DMS 273 (cell line): Measurements from ENCODE around the gene LSAMP.
"Not testable (repeated sequence)": the region's sequence is repeated elsewhere in the genome, so short reads cannot be mapped to it uniquely, and the experiment has no call there.

Experiments
- DNase-seq: peaks from one replicate; lab custom pipeline; 2025; ENCODE audit not compliant: unreplicated experiment; lab: John Stamatoyannopoulos, UW

The LSAMP gene

DNA sequence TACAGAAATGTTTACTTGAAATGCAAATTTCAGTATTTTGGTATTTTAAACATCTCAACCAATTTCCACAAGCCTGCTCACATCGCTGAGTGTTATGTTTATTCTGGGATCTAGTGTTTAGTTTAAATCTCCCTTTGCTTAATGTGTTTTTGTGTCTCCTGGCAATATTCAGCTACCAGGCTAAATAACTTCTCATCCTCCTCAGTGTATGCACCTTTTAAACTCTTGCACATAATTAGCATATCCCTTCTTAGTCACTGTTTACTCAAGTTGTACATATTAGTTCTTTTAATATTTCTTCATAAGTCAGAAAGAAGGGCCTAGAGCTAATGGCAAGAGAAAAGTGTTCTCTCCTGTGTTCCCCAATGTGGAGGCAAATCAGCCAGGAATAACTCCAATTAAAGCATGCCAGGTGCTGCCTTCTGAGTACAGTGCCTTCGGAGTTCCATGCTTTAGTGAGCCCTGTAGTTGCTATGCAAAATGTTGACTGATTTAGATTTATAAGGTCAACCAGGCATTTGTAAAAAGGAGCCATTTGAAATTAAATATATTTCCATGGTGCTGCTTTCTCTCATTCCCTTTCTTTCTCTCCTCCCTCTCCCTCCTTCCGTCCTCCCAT, 587.7 kb downstream of the LSAMP start:
- DNase-seq: no peak

- no peak for DNase-seq
Measured at GRCh38 chr3:115855911-115856310, 589.4 kb downstream of the LSAMP start.

DNA sequence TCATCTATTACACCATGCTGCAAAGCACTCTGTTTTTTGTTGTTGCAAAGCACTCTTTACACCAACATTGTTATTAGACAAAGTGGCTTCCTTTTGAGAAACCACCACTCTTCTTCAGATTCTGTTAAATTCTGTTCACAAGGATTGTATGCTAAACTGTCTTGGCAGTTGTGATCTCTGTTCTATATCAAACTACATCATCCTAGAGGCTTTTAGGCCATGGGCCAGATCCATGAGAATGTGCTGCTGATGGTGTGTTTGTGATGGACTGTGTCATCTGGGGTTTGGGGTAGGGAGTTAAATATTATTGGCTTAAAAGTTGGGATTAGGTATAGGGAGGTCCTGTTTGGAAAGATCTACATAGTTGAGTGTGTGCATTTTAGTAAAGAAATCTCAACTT, 592.2 kb downstream of the LSAMP start:
- DNase-seq: no peak

- DNase-seq: no peak
Measured at GRCh38 chr3:115852278-115852677, 593.0 kb downstream of the LSAMP start.

DNA sequence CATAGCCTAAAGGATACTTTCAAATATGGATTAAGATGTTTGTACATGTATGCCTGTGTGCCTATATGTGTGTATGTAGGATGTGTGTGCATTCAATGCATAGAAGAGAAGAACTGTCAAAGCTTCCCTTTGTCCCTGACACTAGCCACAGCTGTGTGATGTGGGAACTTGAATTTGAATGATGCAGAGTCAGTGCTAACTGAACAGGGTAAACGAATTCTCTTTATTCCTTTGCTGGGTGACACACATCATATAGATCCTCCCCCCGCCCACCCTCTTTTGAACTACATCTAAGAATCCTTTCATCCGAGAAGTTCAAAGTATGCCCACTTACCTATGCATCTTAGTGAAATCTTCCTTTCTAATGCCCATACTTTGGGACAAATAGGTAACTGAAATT, 593.7 kb downstream of the LSAMP start:
- no peak for DNase-seq

- DNase-seq: no peak
Measured at GRCh38 chr3:115848641-115849040, 596.6 kb downstream of the LSAMP start.

- no peak for DNase-seq
Measured at GRCh38 chr3:115845986-115846385, 599.3 kb downstream of the LSAMP start.

- not testable (repeated sequence) for DNase-seq
Measured at GRCh38 chr3:115844729-115845128, 600.6 kb downstream of the LSAMP start.

DNA sequence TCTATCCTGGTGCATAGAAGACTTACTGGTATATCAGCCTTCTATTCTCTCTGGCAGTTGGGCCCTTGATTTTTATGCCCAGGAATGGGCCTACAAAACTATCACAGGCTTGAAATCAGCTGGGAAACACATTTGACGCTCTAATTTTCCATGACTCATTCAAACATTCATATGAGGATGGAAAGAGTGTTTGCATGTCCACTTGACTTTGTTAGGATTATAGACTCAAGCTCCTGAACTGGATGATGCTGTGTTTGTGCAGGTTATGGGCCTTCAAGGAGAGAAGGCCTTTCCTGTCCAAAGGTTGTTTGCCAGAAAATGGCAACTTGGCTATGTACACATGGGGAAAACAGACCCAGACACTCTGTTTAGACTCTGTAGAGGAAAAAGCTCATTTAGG, 602.1 kb downstream of the LSAMP start:
- no peak for DNase-seq

DNA sequence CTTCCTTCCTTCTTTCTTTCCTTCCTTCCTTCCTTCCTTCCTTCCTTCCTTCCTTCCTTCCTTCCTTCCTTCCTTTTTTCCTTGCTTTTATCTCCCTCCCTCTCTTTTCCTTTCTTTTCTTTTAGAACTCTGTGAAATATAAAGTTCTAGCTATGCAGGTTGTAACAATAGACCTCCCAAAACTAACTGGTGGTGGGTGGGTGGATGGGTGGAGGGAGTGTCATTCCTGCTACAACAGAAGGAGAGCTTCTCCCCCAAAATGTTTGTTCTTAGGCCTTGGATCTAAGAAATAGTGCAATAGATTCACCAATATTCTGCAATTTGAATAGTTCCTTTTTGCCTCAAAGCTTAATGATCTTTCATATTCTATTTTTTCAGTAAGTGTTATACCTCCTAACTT, 606.0 kb downstream of the LSAMP start:
- DNase-seq: no peak

DNA sequence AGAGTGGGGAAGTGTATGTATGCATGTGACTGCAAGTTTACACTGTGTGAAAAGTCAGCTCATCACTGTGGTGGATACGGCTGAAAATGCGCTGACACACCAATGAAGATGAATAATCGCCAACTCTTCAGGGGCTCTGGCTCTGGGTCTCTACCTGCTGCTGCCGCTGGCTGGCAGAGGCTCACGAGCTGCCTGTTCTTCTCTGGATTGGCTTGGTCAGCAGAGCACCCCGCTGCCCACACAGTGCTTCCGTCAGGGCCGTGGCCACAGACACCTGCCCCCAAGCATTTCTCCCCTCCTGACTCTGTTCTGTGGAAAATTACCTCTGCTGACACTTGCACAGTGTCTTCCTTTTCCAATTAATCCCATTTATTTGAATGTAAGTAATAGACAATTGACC, 606.5 kb downstream of the LSAMP start:
- DNase-seq: no peak

DNA sequence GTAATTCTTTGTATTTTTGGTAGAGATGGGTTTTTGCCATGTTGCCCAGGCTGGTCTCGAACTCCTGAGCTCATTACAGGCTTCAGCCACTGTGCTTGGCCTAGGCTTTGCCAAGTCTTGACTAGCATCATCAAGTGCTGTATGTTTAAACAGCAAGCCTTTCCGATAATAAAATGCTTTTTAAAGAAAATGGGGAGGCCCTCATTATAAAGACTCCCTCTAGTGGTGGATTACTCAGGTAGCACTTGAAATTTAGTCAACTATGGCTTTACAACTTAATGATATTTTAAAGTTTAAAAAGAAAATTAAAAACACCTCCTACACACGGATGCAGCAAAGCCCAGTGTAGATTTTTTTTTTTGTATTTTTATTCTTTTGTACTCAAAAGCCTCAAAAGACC, 608.3 kb downstream of the LSAMP start:
- DNase-seq: peak; percentile 64

- no peak for DNase-seq
Measured at GRCh38 chr3:115835946-115836345, 609.3 kb downstream of the LSAMP start.

DNA sequence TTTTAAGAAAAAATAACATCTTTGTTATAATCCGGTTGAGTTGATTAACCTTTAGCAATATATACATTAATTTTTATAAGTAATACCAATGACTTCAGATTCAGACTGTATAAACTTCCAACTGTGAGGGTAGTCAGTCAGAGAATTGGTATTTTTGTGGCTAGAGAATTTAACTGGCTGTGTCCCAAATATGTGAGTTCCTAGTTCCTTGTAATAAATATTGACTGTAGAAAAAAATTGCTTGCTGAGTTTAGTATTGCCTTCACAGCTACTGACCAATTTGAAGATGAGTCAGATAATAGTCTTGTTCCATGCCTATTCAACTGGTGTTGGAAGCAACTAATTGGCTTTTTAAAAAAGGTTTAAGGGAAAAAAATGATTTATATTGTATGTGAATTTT, 611.2 kb downstream of the LSAMP start:
- DNase-seq: no peak

- DNase-seq: no peak
Measured at GRCh38 chr3:115833074-115833473, 612.2 kb downstream of the LSAMP start.

DNA sequence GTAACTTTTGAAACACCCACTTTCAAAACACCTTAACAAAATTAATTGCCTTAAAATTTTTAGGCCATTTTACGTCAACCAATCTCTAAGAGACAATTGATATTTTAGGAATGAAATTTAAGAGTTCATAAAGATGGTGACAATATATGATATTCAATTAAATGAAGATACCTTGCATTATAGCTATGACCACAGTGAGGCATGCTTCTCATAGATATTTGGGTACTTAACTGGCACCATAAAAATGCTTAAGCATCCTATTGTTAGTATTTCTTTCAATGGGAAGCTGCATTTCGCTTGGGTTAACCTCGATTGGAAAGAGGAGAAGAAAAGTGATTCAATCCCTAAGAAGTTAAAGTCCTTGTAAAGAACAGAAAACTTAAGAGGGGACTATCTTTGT, 613.0 kb downstream of the LSAMP start:
- DNase-seq: peak; percentile 15

DNA sequence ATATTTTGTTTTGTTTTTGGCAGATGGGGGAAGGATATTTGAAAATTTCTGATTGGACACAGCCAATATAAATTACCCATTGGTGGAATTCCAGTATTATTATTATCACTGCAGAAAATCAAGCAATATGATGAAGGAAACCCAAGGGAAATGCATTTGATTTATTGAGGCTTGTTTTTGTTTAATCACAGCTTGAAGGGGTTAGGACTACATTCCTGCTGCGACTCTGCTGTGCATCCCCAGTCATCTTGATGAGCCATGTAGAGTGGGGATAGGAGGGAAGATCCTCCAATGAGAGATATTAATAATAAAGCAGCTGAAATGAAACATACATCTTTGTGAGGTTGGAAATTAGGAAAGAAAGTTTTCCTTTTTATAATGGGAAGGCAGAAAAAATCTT, 613.4 kb downstream of the LSAMP start:
- no peak for DNase-seq

GRCh38 chr3:115830764-115831395, 614.4 kb downstream of the LSAMP start:
- no peak for DNase-seq

DNA sequence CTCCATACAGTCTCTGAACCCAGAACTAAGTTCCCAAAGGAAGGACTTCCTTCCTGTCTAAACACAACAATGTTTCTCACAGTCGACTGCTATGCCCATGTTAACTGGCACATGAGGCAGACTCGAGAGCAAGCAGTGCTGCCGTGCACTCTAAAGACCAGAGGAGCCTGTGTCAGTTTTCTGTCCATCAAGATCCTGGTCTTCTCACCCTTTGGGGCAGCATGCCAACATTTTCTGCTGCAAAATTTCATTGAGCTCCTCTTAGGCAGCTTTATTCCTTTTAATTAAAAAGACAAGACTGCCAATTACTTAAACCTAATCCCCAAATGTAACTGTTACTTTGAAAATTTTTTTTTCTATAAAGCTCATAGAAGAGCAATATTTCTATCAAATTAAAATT, 616.9 kb downstream of the LSAMP start:
- no peak for DNase-seq

DNA sequence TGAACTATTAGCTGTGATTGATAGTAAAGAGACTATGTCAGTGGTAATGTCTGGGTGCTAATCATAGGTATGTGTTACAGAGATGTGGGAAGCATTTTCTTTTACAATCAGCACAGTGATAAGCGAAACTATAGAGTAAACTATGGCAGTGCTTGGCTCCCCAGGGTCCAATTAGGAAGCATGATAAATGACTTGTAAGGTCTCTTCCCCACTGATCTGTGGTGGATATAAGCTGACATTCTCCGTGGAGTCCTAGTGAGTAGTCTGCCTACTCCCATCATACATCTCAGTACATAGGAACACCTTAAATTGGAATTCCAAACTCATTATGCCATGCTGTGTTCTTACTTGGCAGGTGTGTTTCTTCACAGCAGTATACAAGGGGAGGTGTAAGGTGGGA, 617.8 kb downstream of the LSAMP start:
- no peak for DNase-seq

- DNase-seq: no peak
Measured at GRCh38 chr3:115825046-115825445, 620.2 kb downstream of the LSAMP start.

DNA sequence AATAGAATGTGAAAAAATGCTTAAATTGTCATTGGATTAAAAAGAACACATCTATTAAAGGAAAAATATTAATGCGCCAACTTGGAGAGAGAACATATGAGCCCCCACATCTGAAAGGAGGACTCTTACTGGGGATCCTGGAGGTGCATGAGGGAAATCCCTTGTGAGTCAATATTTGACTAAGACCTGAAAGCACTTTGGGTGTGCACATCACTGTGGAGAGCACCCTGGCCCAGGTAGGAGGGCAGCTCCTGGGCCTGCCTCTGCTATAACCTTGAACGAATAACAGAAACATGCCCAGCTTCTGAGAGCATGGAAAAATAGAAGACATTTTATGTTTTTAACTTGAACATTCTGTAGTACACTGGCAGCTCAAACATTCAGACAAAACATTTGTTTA, 622.2 kb downstream of the LSAMP start:
- no peak for DNase-seq

DNA sequence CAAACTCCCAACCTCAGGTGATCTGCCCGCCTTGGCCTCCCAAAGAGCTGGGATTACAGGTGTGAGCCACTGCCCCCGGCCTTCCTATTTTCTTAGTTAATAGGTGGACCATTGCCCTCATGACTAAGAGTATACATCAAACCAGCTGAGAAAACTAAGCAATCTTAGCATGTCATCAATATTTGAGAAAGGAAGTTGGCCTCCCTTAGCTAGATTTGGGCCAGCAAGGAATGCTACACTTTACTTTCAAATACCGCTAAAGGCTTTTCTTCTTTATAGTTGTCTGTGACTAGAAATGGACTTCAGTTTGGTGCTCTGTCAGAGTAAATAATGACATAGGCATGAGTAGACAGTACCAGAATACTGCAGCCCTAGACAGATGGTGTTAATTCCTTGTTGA, 622.7 kb downstream of the LSAMP start:
- no peak for DNase-seq
